ENCODE data around the gene NCOA1. TPM values are rescaled to one million over a fixed set of nuclear protein-coding genes. Genes with fewer than 3 reads are reported as not detected.

NCOA1 gene
- total and polyA plus RNA-seq, 7 donors = 12.8 to 78.1 (median 44.2) TPM

- ATAC-seq = peak; percentile 48 to 79 (median 74)
- Histone ChIP-seq H3K9me3 (no peaks in the 10 kb centered on the region), H3K4me3 (no peak overlapping the region), H3K27ac (peak overlapping the region; percentile 68), H3K4me1 (peaks cover 35% of the 10 kb centered on the region), H3K27me3 (ENCODE audit: insufficient read depth in 3 of 3, low read length in 2 of 3) (no peaks in the 10 kb centered on the region), H3K36me3 (ENCODE audit: insufficient read depth in 1 of 2, low read depth in 1 of 2) (no peaks in the 10 kb centered on the region)
- intact Hi-C loops (cut with DNase I) = no loop called here
- no peak for DNase-seq
- WGBS, 3 donors = 66 to 78% (median 71%) methylated on average over 3 of the region's 3 CpGs
- TF ChIP-seq CTCF (IDR thresholded peaks at IDR 0.05) = no peak
Measured at GRCh38 chr2:24652265-24653182, 161.5 kb downstream of the NCOA1 start.

GRCh38 chr2:24657818-24658217, 166.8 kb downstream of the NCOA1 start:
- no peaks in the 10 kb centered on the region for H3K27me3 ChIP-seq (ENCODE audit: insufficient read depth in 3 of 3, low read length in 2 of 3)
- ATAC-seq (peak; percentile 39 to 84 (median 72)), DNase-seq (no peak)
- H3K4me1 ChIP-seq = peaks cover 53% of the 10 kb centered on the region
- no peak for TF ChIP-seq CTCF (IDR thresholded peaks at IDR 0.05)
- H3K27ac ChIP-seq = peak overlapping the region; percentile 73
- peak overlapping the region; percentile 4 for H3K4me3 ChIP-seq
- intact Hi-C loops (cut with DNase I) = loop anchor here in 1 of 2 donors (1.0 kb wide), 1 partner anchor 43 kb away; no protein-coding TSS in a partner anchor
- no peaks in the 10 kb centered on the region for H3K9me3 ChIP-seq
- peaks cover 0 to 12% of the 10 kb centered on the region in 2 donors for H3K36me3 ChIP-seq (ENCODE audit: insufficient read depth in 1 of 2, low read depth in 1 of 2)
- WGBS, 3 donors = 36 to 54% (median 39%) methylated on average over 2 of the region's 2 CpGs

DNA sequence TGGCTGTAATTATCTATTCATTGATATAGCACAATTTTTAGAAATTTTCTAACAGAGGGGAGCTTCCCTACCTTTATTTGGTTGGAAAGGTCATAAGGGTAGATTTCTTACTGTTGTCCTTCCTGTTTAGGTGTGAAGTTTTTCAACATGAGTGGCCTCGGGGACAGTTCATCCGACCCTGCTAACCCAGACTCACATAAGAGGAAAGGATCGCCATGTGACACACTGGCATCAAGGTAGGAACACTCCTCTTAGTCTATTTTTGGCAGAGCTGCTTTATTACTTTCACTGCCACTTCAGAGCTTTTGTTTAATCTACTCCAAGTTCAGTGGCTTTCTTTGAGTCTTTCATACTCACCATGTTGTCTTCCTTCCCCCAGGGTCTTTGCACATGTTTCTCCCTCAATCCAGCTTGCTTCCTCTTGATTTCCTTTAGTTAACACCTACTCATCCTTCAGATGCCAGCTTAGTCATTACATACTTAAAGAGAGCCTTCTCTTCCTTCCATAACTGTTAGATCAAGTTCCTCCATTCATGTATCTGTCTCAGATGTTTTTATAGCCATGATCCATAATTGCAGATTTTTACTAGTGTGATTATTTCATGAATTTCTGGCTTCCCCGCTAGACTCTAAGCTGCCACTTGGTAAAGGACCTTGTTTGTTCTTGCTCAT, 167.6 kb downstream of the NCOA1 start:
- no peak for TF ChIP-seq CTCF (IDR thresholded peaks at IDR 0.05)
- DNase-seq (peak; percentile 30 to 65), ATAC-seq (peak; percentile 94 to 97 (median 96))
- Histone ChIP-seq H3K27ac (peak overlapping the region; percentile 73), H3K36me3 (ENCODE audit: insufficient read depth in 1 of 2, low read depth in 1 of 2) (peaks cover 0 to 12% of the 10 kb centered on the region in 2 donors), H3K27me3 (ENCODE audit: insufficient read depth in 3 of 3, low read length in 2 of 3) (no peaks in the 10 kb centered on the region), H3K4me3 (peak overlapping the region; percentile 4), H3K4me1 (peaks cover 46% of the 10 kb centered on the region), H3K9me3 (no peaks in the 10 kb centered on the region)
- intact Hi-C loops (cut with DNase I) = loop anchor here in 1 of 2 donors (1.0 kb wide), 1 partner anchor 43 kb away; no protein-coding TSS in a partner anchor
- 26 to 43% (median 33%) methylated on average over 4 of the region's 4 CpGs for WGBS, 3 donors

- DNase-seq (no peak), ATAC-seq (no peak)
- Histone ChIP-seq H3K36me3 (ENCODE audit: insufficient read depth in 1 of 2, low read depth in 1 of 2) (peaks cover 0 to 12% of the 10 kb centered on the region in 2 donors), H3K4me1 (peaks cover 46% of the 10 kb centered on the region), H3K27ac (peak overlapping the region; percentile 73), H3K27me3 (ENCODE audit: insufficient read depth in 3 of 3, low read length in 2 of 3) (no peaks in the 10 kb centered on the region), H3K9me3 (no peaks in the 10 kb centered on the region), H3K4me3 (no peak overlapping the region)
- TF ChIP-seq CTCF (IDR thresholded peaks at IDR 0.05) = no peak
- WGBS, 3 donors = 19 to 30% (median 27%) methylated on average over 1 of the region's 1 CpG
- intact Hi-C loops (cut with DNase I) = loop anchor here in 1 of 2 donors (10.0 kb wide), 1 partner anchor 165 kb away; the partner anchor contains the start of gene NCOA1
Measured at GRCh38 chr2:24659862-24660261, 168.8 kb downstream of the NCOA1 start.
